ENCODE measurements around the gene TMEM130.
A peak's percentile ranks its signal among the peaks of the same experiment; 100 is the strongest.

TMEM130 gene

DNA sequence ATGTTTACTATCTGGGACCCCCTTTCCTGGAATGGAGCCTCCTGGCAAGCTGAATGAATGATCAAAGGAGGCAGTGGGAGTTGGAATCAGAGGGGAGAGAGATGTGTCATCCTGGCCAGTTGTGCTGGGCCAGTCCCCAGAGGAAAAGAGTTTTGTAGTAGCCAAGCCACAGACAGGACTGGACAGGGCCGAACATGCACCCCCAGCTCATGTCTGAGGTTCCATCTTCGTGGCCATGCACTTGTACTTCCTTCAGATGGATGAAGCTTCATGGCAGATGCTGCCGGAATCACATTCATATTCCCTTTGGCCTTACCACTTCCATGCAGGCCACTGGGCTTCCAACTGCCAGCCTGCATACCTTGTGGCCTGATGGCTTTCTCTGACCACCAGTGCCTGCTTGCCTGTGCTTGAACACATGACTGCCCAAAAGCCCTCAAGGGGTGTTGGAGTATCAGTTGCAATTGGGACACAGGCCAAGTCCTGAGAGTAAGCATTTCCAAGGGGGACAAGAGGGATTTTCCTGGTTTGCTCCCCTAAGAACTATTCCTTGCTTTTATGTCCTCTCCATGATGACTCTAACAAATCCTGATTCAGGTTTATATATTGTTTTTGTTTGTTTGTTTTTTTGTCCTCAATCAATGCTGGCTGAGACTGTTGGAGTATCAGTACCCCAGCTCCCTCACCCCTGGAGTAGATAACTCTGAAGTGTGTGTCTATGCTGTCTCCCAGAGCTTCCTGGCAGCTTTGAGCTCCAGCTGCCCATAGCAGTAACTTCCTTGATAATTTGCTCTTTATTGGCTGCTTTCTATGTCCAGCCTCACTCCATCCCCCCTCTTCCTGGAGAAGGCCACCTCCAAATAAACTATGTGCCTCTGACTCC is 63.6 kb downstream of the TMEM130 start:
- no peak for DNase-seq

- DNase-seq = no peak
Observed at GRCh38 chr7:98802781-98803110, 67.1 kb downstream of the TMEM130 start.

GRCh38 chr7:98802088-98802780 is 67.6 kb downstream of the TMEM130 start:
- peak; percentile 97 for DNase-seq

DNA sequence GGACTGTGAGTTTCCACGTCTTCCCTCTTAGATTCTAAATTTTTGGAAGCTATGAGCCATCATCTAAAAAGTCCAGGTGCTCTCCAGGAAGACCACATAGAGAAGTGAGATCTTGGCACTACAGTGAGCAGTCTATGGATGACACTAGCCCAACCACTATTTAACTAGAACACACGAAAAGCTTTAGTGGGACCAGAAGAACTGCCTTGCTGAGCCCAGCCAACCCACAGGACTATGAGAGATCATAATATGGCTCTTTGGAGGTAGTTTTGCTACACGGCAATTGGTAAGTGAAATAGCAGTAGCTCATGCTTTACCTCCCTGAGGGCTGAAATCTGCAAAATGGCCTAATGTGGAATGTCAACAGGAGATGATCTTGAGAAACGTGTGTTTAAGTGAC is 68.8 kb downstream of the TMEM130 start:
- no peak for DNase-seq

GRCh38 chr7:98797150-98797549 is 72.7 kb downstream of the TMEM130 start:
- DNase-seq = peak; percentile 70

All from NCI-H2171 treated with DMSO at 0.1 percent for 48 hours (cell line).